K562 (cell line): ENCODE results near the gene ANO8. TPM values are rescaled to one million over a fixed set of nuclear protein-coding genes. Genes with fewer than 3 reads are reported as not detected.
A peak's percentile ranks its signal among the peaks of the same experiment; 100 is the strongest.

Experiments
- CBX3 ChIP-seq, 2 experiments: IDR thresholded peaks; 1 replicate in 1 of 2; 2 replicates in 1 of 2; pipeline ENCODE4 v1.6.1; 2012; ENCODE audit warnings: inconsistent platforms in 2 of 2, low read length in 2 of 2, borderline replicate concordance in 1 of 2, control low read depth in 1 of 2
- HINFP ChIP-seq: fragments of 450-650 bp; conservative IDR thresholded peaks from 2 replicates; pipeline ENCODE4 v1.6.1; 2016; ENCODE audit warnings: missing genetic modification characterization, low read depth, mild to moderate bottlenecking, control low read depth, missing compliant biosample characterization
- PHF20 ChIP-seq: fragments of 450-650 bp; IDR thresholded peaks from 2 replicates; pipeline ENCODE4 v1.6.1; 2018; ENCODE audit not compliant: partially characterized antibody
- PHF21A ChIP-seq: fragments of 450-650 bp; IDR thresholded peaks from 2 replicates; pipeline ENCODE4 v1.6.1; 2017; ENCODE audit warnings: low read depth, borderline replicate concordance
- RBM39 ChIP-seq: fragments of 200-400 bp; formaldehyde crosslinking; optimal IDR thresholded peaks from 2 replicates; pipeline ENCODE3; 2018; ENCODE audit warnings: low read depth, low read length
- SIX5 ChIP-seq, 2 experiments: IDR thresholded peaks; 2 replicates each; pipeline ENCODE4 v1.6.1; 2011; ENCODE audit warnings: low read length in 2 of 2, borderline replicate concordance in 1 of 2, low read depth in 1 of 2, mild to moderate bottlenecking in 1 of 2, moderate library complexity in 1 of 2; ENCODE audit not compliant: insufficient read depth in 1 of 2
- SRSF1 ChIP-seq: fragments of 200-400 bp; formaldehyde crosslinking; IDR thresholded peaks from 2 replicates; pipeline ENCODE4 v1.6.1; 2017; ENCODE audit warnings: mild to moderate bottlenecking, low read depth, low read length, moderate library complexity
- TAF1 ChIP-seq: IDR thresholded peaks from 2 replicates; pipeline ENCODE4 v1.6.1; 2011; ENCODE audit warnings: mild to moderate bottlenecking, low read length, moderate library complexity; ENCODE audit not compliant: insufficient read depth, control insufficient read depth, severe bottlenecking; ENCODE audit errors: extremely low read depth
- ZKSCAN8 ChIP-seq: fragments of 200-800 bp; sonication (Bioruptor generic); IDR thresholded peaks from 2 replicates; pipeline ENCODE4 v1.6.1; 2016; ENCODE audit warnings: missing genetic modification characterization, missing compliant biosample characterization
- ZNF75A ChIP-seq: fragments of 450-650 bp; formaldehyde crosslinking; IDR thresholded peaks from 2 replicates; pipeline ENCODE4 v1.4.0; 2020; ENCODE audit warnings: mild to moderate bottlenecking
- polyA plus RNA-seq, 8 experiments: library from polyadenylated mRNA; depleted of rRNA in 4 of 8; stranded (reverse) in 5 of 8; unstranded in 3 of 8; fragments of >200 nt; fragmentation: Nextera tagmentation in 2 of 8; fragmentation: Illumina TruSeq in 1 of 8; extraction: Ambion mirVana in 2 of 8; extraction: Trizol in 1 of 8; gene quantifications; 2 replicates each; pipeline versions ENCODE4 v1.2.1 to v1.2.3, GENCODE V29; 2011 to 2014; ENCODE audit warnings: inconsistent platforms in 1 of 8, missing spikeins in 1 of 8
- total RNA-seq, 7 experiments: library from RNA; depleted of rRNA in 6 of 7; stranded (reverse); fragments of >200 nt in 6 of 7; fragmentation: Illumina TruSeq in 2 of 7; extraction: Trizol in 2 of 7; gene quantifications; 2 replicates each; pipeline versions ENCODE4 v1.2.1 to v1.2.3, GENCODE V29; 2011 to 2021; ENCODE audit warnings: low replicate concordance in 1 of 7
- TF ChIP-seq, protein P1 (sequence below): fragments of 150-350 bp; conservative IDR thresholded peaks from 2 replicates; pipeline ENCODE4 v1.6.1; 2014; ENCODE audit warnings: low read length
- TF ChIP-seq, protein P2 (sequence below): fragments of 450-650 bp; IDR thresholded peaks from 2 replicates; pipeline ENCODE4 v1.6.1; 2014; ENCODE audit warnings: low read depth, mild to moderate bottlenecking, moderate library complexity, borderline replicate concordance

Gene ANO8
- total and polyA plus RNA-seq, 9 of the 15 experiments (the other 6 are each of a cell fraction or from before 2014, with no cell fraction given): 0.07 to 7.6 (median 2.3) TPM; not detected in 1

- TF ChIP-seq, protein P1, sequence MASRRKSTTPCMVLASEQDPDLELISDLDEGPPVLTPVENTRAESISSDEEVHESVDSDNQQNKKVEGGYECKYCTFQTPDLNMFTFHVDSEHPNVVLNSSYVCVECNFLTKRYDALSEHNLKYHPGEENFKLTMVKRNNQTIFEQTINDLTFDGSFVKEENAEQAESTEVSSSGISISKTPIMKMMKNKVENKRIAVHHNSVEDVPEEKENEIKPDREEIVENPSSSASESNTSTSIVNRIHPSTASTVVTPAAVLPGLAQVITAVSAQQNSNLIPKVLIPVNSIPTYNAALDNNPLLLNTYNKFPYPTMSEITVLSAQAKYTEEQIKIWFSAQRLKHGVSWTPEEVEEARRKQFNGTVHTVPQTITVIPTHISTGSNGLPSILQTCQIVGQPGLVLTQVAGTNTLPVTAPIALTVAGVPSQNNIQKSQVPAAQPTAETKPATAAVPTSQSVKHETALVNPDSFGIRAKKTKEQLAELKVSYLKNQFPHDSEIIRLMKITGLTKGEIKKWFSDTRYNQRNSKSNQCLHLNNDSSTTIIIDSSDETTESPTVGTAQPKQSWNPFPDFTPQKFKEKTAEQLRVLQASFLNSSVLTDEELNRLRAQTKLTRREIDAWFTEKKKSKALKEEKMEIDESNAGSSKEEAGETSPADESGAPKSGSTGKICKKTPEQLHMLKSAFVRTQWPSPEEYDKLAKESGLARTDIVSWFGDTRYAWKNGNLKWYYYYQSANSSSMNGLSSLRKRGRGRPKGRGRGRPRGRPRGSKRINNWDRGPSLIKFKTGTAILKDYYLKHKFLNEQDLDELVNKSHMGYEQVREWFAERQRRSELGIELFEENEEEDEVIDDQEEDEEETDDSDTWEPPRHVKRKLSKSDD: 0 out of 2 replicates have a peak, but pooled peaks have one; percentile 50
- peak; percentile 81; the same call in 1 of the 2 replicates for TF ChIP-seq ZKSCAN8 (CRISPR knock-in tag)
- no peak for TF ChIP-seq PHF21A
- no peak for TF ChIP-seq SIX5 (IDR thresholded peaks at IDR 0.05; ENCODE audit: borderline replicate concordance in 1 of 2, insufficient read depth in 1 of 2, low read depth in 1 of 2, low read length in 2 of 2)
- TF ChIP-seq HINFP (tag): no peak
- TF ChIP-seq ZNF75A: no peak
- TF ChIP-seq RBM39: no peak
- no peak for TF ChIP-seq TAF1
- no peak for TF ChIP-seq CBX3 (IDR thresholded peaks at IDR 0.05; ENCODE audit: borderline replicate concordance in 1 of 2, low read length in 2 of 2)
- TF ChIP-seq, protein P2, sequence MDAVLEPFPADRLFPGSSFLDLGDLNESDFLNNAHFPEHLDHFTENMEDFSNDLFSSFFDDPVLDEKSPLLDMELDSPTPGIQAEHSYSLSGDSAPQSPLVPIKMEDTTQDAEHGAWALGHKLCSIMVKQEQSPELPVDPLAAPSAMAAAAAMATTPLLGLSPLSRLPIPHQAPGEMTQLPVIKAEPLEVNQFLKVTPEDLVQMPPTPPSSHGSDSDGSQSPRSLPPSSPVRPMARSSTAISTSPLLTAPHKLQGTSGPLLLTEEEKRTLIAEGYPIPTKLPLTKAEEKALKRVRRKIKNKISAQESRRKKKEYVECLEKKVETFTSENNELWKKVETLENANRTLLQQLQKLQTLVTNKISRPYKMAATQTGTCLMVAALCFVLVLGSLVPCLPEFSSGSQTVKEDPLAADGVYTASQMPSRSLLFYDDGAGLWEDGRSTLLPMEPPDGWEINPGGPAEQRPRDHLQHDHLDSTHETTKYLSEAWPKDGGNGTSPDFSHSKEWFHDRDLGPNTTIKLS: peak; percentile 97; the same call in 1 of the 2 replicates
- TF ChIP-seq SRSF1: no peak
- peak; percentile 11 for TF ChIP-seq PHF20
These were observed 920 bp upstream of the ANO8 start (continued) for GRCh38 chr19:17335575-17335974.
